ENCODE data around the gene GPAT3. TPM values are rescaled to one million over a fixed set of nuclear protein-coding genes. Genes with fewer than 3 reads are reported as not detected.
A peak's percentile ranks its signal among the peaks of the same experiment; 100 is the strongest.
"Not testable (repeated sequence)": the region's sequence is repeated elsewhere in the genome, so short reads cannot be mapped to it uniquely, and the experiment has no call there.

Gene GPAT3
- total RNA-seq, 6 donors from 2014 or later: 3.2 to 9.9 (median 8.4) TPM; not detected in 1

- Histone ChIP-seq H3K9me3 (no peaks in the 10 kb centered on the region), H3K27me3 (no peaks in the 10 kb centered on the region), H3K4me3 (no peak overlapping the region), H3K27ac (no peak overlapping the region), H3K4me1 (no peaks in the 10 kb centered on the region), H3K36me3 (no peaks in the 10 kb centered on the region)
- no peak for TF ChIP-seq EP300 (IDR thresholded peaks at IDR 0.05)
- no peak for TF ChIP-seq CTCF (IDR thresholded peaks at IDR 0.05)
- no peak for TF ChIP-seq POLR2AphosphoS5 (IDR thresholded peaks at IDR 0.05)
- TF ChIP-seq POLR2A (IDR thresholded peaks at IDR 0.05): no peak
- 73 to 76% methylated on average over 4 of the region's 4 CpGs for WGBS, 2 donors
- DNase-seq (no peak), ATAC-seq (ENCODE audit: low FRiP score in 2 of 2) (peak in 1 of 2 donors; percentile 47)
These were observed 33.5 kb downstream of the GPAT3 start for GRCh38 chr4:83569429-83569828.

GRCh38 chr4:83569987-83570386, 34.1 kb downstream of the GPAT3 start:
- no peaks in the 10 kb centered on the region for H3K9me3 ChIP-seq
- H3K4me3 ChIP-seq: no peak overlapping the region
- no peak overlapping the region for H3K27ac ChIP-seq
- WGBS, 2 donors: 57 to 73% methylated on average over 5 of the region's 5 CpGs
- peak in 1 of 2 donors; percentile 35 for DNase-seq
- no peaks in the 10 kb centered on the region for H3K27me3 ChIP-seq
- no peaks in the 10 kb centered on the region for H3K36me3 ChIP-seq
- H3K4me1 ChIP-seq: no peaks in the 10 kb centered on the region
- ATAC-seq (ENCODE audit: low FRiP score in 2 of 2): peak; percentile 43 to 87
- no peak for TF ChIP-seq POLR2A (IDR thresholded peaks at IDR 0.05)
- TF ChIP-seq EP300 (IDR thresholded peaks at IDR 0.05): no peak
- peak in 1 of 2 donors; percentile 10 for TF ChIP-seq POLR2AphosphoS5 (IDR thresholded peaks at IDR 0.05)
- TF ChIP-seq CTCF (IDR thresholded peaks at IDR 0.05): no peak

- no peak for DNase-seq
- ATAC-seq (ENCODE audit: low FRiP score in 2 of 2): no peak
- no peak overlapping the region for H3K27ac ChIP-seq
- 79 to 80% methylated on average over 3 of the region's 3 CpGs for WGBS, 2 donors
- no peaks in the 10 kb centered on the region for H3K9me3 ChIP-seq
- H3K36me3 ChIP-seq: no peaks in the 10 kb centered on the region
- no peak overlapping the region for H3K4me3 ChIP-seq
- no peaks in the 10 kb centered on the region for H3K4me1 ChIP-seq
- no peaks in the 10 kb centered on the region for H3K27me3 ChIP-seq
- TF ChIP-seq CTCF (IDR thresholded peaks at IDR 0.05) (no peak), EP300 (IDR thresholded peaks at IDR 0.05) (no peak), POLR2AphosphoS5 (IDR thresholded peaks at IDR 0.05) (no peak), POLR2A (IDR thresholded peaks at IDR 0.05) (no peak)
These were observed 36.9 kb downstream of the GPAT3 start for GRCh38 chr4:83572848-83573247.

- Histone ChIP-seq H3K4me3 (no peak overlapping the region), H3K9me3 (no peaks in the 10 kb centered on the region), H3K36me3 (no peaks in the 10 kb centered on the region), H3K4me1 (peaks cover 0 to 3% (median 1%) of the 10 kb centered on the region in 4 donors), H3K27me3 (no peaks in the 10 kb centered on the region), H3K27ac (no peak overlapping the region)
- DNase-seq: no peak
- ATAC-seq (ENCODE audit: low FRiP score in 2 of 2): no peak
- WGBS, 2 donors: 47 to 59% methylated on average over 3 of the region's 3 CpGs
- TF ChIP-seq EP300 (IDR thresholded peaks at IDR 0.05) (no peak), POLR2A (IDR thresholded peaks at IDR 0.05) (no peak), POLR2AphosphoS5 (IDR thresholded peaks at IDR 0.05) (no peak), CTCF (IDR thresholded peaks at IDR 0.05) (no peak)
These were observed 38.3 kb downstream of the GPAT3 start for GRCh38 chr4:83574247-83574646.

- ATAC-seq (ENCODE audit: low FRiP score in 2 of 2); DNase-seq; H3K27ac ChIP-seq; H3K36me3 ChIP-seq; H3K9me3 ChIP-seq; H3K4me3 ChIP-seq; H3K4me1 ChIP-seq; H3K27me3 ChIP-seq: not testable (repeated sequence)
- 96 to 97% methylated on average over 3 of the region's 3 CpGs for WGBS, 2 donors
These were observed 40.3 kb downstream of the GPAT3 start for GRCh38 chr4:83576237-83576636.

All from upper lobe of left lung (tissue), 6 donors.